Caco-2 (cell line): ENCODE measurements around the gene SEC31B. TPM values are rescaled to one million over a fixed set of nuclear protein-coding genes. Genes with fewer than 3 reads are reported as not detected.

Source experiments
- BruUV-seq: library from RNA; stranded (reverse); fragments of 400-500 nt; replicated peaks from 2 replicates; lab custom pipeline; 2021; lab: Mats Ljungman, UMichigan
- CTCF ChIA-PET: fragments of 300-600 bp; sonication (Branson Sonifier 250); formaldehyde crosslinking; loops from one replicate; lab custom pipeline; 2022; ENCODE audit warnings: antibody characterized with exemption; lab: Charles Lee
- POLR2A ChIA-PET: fragments of 300-600 bp; sonication (Branson Sonifier 250); formaldehyde crosslinking; loops from one replicate; lab custom pipeline; 2022; ENCODE audit warnings: antibody characterized with exemption; lab: Charles Lee
- DNase-seq, 2 experiments: peaks; one replicate each; pipeline versions ENCODE4 v3.0.0 to v3.0.0-alpha.2; 2020 to 2022
- H3K27me3 ChIP-seq: replicated peaks from 2 replicates; pipeline ENCODE4 v1.6.0; 2011; ENCODE audit warnings: low read length; ENCODE audit not compliant: control insufficient read depth, insufficient read depth
- H3K36me3 ChIP-seq: 2 replicates; pipeline ENCODE4 v1.5.1; 2011; ENCODE audit warnings: low read length; ENCODE audit not compliant: control insufficient read depth, insufficient read depth
- H3K4me1 ChIP-seq: fragments of 250-450 bp; sonication (Bioruptor Pico); 2 replicates; pipeline ENCODE4 v1.5.1; 2020; ENCODE audit warnings: mild to moderate bottlenecking
- H3K4me3 ChIP-seq: 2 replicates; pipeline ENCODE4 v1.5.1; 2011; ENCODE audit warnings: low read depth, mild to moderate bottlenecking, control low read depth, low read length
- H3K9me3 ChIP-seq: fragments of 250-450 bp; sonication (Bioruptor Pico); 2 replicates; pipeline ENCODE4 v1.5.1; 2020; ENCODE audit warnings: mild to moderate bottlenecking, moderate library complexity
- H3K27ac Mint-ChIP-seq: one replicate; pipeline ENCODE4 v1.8.0; 2022; ENCODE audit warnings: mixed read lengths; ENCODE audit not compliant: unreplicated experiment
- H3K27me3 Mint-ChIP-seq: one replicate; pipeline ENCODE4 v1.8.0; 2022; ENCODE audit warnings: mixed read lengths; ENCODE audit not compliant: insufficient read depth, unreplicated experiment
- H3K36me3 Mint-ChIP-seq: one replicate; pipeline ENCODE4 v1.8.0; 2022; ENCODE audit warnings: mild to moderate bottlenecking, mixed read lengths; ENCODE audit not compliant: insufficient read depth, unreplicated experiment
- H3K4me1 Mint-ChIP-seq: one replicate; pipeline ENCODE4 v1.8.0; 2022; ENCODE audit warnings: low read depth, mixed read lengths; ENCODE audit not compliant: unreplicated experiment
- H3K4me3 Mint-ChIP-seq: one replicate; pipeline ENCODE4 v1.8.0; 2022; ENCODE audit warnings: mild to moderate bottlenecking, moderate library complexity, mixed read lengths; ENCODE audit not compliant: unreplicated experiment
- H3K9me3 Mint-ChIP-seq: one replicate; pipeline ENCODE4 v1.8.0; 2022; ENCODE audit warnings: mixed read lengths; ENCODE audit not compliant: unreplicated experiment
- intact Hi-C: fragments of 100-400 bp; cut with micrococcal nuclease; formaldehyde crosslinking; loops from one replicate; pipeline ENCODE4 v1.10.0; 2022; ENCODE audit not compliant: unreplicated experiment
- total RNA-seq: library from RNA; stranded (reverse); gene quantifications from 2 replicates; pipeline ENCODE4 v1.2.3, GENCODE V29; 2022
- TF ChIP-seq, protein P1 (sequence below), 2 experiments: fragments of 200-600 bp in 1 of 2; IDR thresholded peaks; 1 replicate in 1 of 2; 2 replicates in 1 of 2; pipeline versions ENCODE4 v1.5.1 to v1.8.0; 2011 to 2022; ENCODE audit warnings: antibody characterized with exemption in 1 of 2, control low read depth in 1 of 2, inconsistent platforms in 1 of 2, low read depth in 1 of 2, low read length in 1 of 2, mild to moderate bottlenecking in 1 of 2, moderate library complexity in 1 of 2; ENCODE audit not compliant: insufficient read depth in 1 of 2, severe bottlenecking in 1 of 2, unreplicated experiment in 1 of 2

SEC31B gene
- total RNA-seq, 1 experiment from 2014 or later: 5.1 TPM

GRCh38 chr10:100515612-100516011 lies 4.0 kb downstream of the SEC31B start:
- Mint-ChIP-seq H3K9me3 (no peaks in the 10 kb centered on the region), H3K4me3 (no peak overlapping the region), H3K36me3 (no peaks in the 10 kb centered on the region), H3K4me1 (no peaks in the 10 kb centered on the region), H3K27ac (no peak overlapping the region), H3K27me3 (no peaks in the 10 kb centered on the region)
- CTCF ChIA-PET: interaction anchor here (1.9 kb wide), 1 partner anchor 20 kb away, joined by 6 read pairs; the partner anchor contains the start of gene HIF1AN
- no peak for DNase-seq
- BruUV-seq: no TSS peak
- H3K4me3 ChIP-seq: no peak overlapping the region
- H3K27me3 ChIP-seq: no peaks in the 10 kb centered on the region
- H3K36me3 ChIP-seq: no peaks in the 10 kb centered on the region
- no peaks in the 10 kb centered on the region for H3K9me3 ChIP-seq
- POLR2A ChIA-PET: no interaction called here
- TF ChIP-seq, protein P1, sequence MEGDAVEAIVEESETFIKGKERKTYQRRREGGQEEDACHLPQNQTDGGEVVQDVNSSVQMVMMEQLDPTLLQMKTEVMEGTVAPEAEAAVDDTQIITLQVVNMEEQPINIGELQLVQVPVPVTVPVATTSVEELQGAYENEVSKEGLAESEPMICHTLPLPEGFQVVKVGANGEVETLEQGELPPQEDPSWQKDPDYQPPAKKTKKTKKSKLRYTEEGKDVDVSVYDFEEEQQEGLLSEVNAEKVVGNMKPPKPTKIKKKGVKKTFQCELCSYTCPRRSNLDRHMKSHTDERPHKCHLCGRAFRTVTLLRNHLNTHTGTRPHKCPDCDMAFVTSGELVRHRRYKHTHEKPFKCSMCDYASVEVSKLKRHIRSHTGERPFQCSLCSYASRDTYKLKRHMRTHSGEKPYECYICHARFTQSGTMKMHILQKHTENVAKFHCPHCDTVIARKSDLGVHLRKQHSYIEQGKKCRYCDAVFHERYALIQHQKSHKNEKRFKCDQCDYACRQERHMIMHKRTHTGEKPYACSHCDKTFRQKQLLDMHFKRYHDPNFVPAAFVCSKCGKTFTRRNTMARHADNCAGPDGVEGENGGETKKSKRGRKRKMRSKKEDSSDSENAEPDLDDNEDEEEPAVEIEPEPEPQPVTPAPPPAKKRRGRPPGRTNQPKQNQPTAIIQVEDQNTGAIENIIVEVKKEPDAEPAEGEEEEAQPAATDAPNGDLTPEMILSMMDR (IDR thresholded peaks at IDR 0.05; ENCODE audit: insufficient read depth in 1 of 2, low read depth in 1 of 2, low read length in 1 of 2, severe bottlenecking in 1 of 2, unreplicated experiment in 1 of 2): no peak
- H3K4me1 ChIP-seq: peaks cover 10% of the 10 kb centered on the region
- intact Hi-C loops: no loop called here

- Mint-ChIP-seq H3K36me3 (no peaks in the 10 kb centered on the region), H3K9me3 (no peaks in the 10 kb centered on the region), H3K27ac (no peak overlapping the region), H3K4me1 (no peaks in the 10 kb centered on the region), H3K4me3 (no peak overlapping the region), H3K27me3 (no peaks in the 10 kb centered on the region)
- TF ChIP-seq, protein P1 (IDR thresholded peaks at IDR 0.05; ENCODE audit: insufficient read depth in 1 of 2, low read depth in 1 of 2, low read length in 1 of 2, severe bottlenecking in 1 of 2, unreplicated experiment in 1 of 2): no peak
- peaks cover 10% of the 10 kb centered on the region for H3K4me1 ChIP-seq
- no TSS peak for BruUV-seq
- ChIA-PET CTCF (interaction anchor here (0.6 to 5.0 kb wide), 4 partner anchors 8 to 65 kb away, joined by 3 to 37 read pairs (median 4); partner anchors contain the start of gene HIF1AN), POLR2A (no interaction called here)
- DNase-seq: no peak
- H3K27me3 ChIP-seq: no peaks in the 10 kb centered on the region
- H3K9me3 ChIP-seq: no peaks in the 10 kb centered on the region
- intact Hi-C loops: no loop called here
- no peaks in the 10 kb centered on the region for H3K36me3 ChIP-seq
- H3K4me3 ChIP-seq: no peak overlapping the region
These were observed 8.9 kb downstream of the SEC31B start for GRCh38 chr10:100510533-100511308.

DNA sequence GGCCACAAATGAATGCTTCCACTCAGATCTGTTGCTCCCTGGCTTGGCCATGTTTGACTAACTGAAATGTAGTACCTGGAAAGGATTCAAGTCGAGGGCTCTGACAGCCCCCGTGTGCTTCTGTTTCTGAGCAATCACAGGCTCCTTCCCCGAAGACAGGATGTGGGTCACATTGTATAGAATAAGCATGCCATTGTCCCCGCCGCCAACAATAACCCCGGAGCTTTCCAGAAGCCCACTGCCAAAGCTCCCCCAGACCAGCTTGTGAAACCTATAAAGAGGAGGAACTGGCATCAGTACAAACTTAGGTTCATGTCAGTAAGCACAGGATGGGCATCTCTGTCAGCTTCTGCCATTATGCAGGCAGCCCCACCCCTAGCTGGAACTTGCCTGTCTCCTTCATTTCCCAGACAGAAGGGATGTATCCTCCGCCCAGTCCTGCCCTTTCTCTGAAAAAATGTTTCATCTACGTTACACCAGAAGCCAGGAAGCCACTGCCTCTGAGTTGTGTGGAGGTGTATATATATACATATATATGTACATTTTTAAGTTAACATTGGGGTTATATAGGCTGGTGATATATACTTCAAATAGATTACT lies 10.3 kb downstream of the SEC31B start:
- no peaks in the 10 kb centered on the region for H3K9me3 ChIP-seq
- Mint-ChIP-seq H3K27me3 (no peaks in the 10 kb centered on the region), H3K4me3 (no peak overlapping the region), H3K9me3 (no peaks in the 10 kb centered on the region), H3K36me3 (no peaks in the 10 kb centered on the region), H3K4me1 (peaks cover 6% of the 10 kb centered on the region), H3K27ac (no peak overlapping the region)
- peaks cover 14% of the 10 kb centered on the region for H3K4me1 ChIP-seq
- TF ChIP-seq, protein P1 (IDR thresholded peaks at IDR 0.05; ENCODE audit: insufficient read depth in 1 of 2, low read depth in 1 of 2, low read length in 1 of 2, severe bottlenecking in 1 of 2, unreplicated experiment in 1 of 2): no peak
- ChIA-PET POLR2A (interaction anchor here (0.8 kb wide), 1 partner anchor 149 kb away, joined by 3 read pairs; no protein-coding TSS in a partner anchor), CTCF (interaction anchor here (0.5 to 5.0 kb wide), 28 partner anchors 9 to 448 kb away, joined by 3 to 38 read pairs (median 4); partner anchors contain the start of genes HIF1AN and SCD)
- no peak overlapping the region for H3K4me3 ChIP-seq
- H3K36me3 ChIP-seq: no peaks in the 10 kb centered on the region
- no peaks in the 10 kb centered on the region for H3K27me3 ChIP-seq
- DNase-seq: no peak
- no TSS peak for BruUV-seq
- intact Hi-C loops: loop anchor here (2.0 to 5.0 kb wide), 2 partner anchors 207 to 282 kb away; partner anchors contain the start of gene CHUK
